ENCODE data around the gene HEBP1.
A peak's percentile ranks its signal among the peaks of the same experiment; 100 is the strongest.

The HEBP1 gene

DNA sequence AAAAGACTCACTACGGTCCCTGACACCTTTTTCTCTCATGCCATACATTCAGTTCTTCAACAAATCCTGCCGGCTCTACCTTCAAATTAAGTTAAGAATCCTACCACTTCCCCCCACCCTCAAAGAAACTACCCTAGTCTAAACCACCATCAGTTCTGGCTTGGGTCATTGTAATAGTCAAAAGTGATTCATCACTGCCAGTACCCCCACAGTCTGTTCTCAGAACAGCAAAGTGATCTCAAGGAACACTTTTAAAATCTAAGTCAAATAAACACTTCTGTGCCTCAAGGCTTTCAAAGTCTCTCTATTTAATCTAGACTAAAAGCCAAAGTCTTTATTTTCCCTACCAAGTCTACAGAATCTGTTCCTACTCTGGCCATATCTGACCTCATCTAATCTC is 32.1 kb upstream of the HEBP1 start:
- FAIRE-seq (peak; percentile 61), DNase-seq (ENCODE audit: insufficient read length, low spot score) (no peak)
- TF ChIP-seq, protein P1, sequence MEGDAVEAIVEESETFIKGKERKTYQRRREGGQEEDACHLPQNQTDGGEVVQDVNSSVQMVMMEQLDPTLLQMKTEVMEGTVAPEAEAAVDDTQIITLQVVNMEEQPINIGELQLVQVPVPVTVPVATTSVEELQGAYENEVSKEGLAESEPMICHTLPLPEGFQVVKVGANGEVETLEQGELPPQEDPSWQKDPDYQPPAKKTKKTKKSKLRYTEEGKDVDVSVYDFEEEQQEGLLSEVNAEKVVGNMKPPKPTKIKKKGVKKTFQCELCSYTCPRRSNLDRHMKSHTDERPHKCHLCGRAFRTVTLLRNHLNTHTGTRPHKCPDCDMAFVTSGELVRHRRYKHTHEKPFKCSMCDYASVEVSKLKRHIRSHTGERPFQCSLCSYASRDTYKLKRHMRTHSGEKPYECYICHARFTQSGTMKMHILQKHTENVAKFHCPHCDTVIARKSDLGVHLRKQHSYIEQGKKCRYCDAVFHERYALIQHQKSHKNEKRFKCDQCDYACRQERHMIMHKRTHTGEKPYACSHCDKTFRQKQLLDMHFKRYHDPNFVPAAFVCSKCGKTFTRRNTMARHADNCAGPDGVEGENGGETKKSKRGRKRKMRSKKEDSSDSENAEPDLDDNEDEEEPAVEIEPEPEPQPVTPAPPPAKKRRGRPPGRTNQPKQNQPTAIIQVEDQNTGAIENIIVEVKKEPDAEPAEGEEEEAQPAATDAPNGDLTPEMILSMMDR (IDR thresholded peaks at IDR 0.05; ENCODE audit: insufficient read depth, missing control alignments): no peak

DNA sequence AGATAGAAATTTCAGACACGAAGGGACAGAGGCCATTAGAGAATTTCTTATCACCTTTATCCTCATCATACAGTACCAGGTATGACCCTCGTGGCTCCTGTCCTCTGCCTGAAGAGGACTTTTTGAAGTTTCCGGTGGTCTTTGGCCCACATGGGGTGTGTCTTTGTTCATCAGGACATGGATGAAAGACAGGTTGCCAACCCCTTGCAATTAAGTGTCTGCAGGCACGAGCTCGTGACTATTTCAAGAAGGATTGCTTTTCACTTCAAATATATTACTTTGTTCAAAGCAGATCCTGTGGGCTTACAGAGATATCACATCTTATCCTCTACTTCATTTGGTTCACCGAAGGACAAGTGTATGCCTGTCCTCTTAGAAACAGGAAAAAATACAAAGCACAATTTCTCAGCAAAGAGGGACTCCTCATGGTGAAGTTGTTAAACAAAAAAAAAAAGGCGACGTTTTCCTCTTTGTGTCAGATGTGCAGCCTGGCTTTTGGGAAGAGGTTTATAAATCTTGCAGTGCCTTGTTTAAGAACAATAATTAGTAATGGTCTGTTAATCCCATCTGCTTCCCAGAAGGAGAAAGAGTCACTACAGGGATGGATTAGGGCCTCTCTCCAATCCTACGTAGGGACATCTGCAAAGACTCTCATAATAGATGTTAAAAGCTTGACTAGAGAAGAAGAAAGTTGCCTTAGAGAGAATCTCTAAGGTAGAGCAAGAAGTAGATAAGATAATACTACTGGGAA is 30.7 kb upstream of the HEBP1 start:
- FAIRE-seq (peak; percentile 93), DNase-seq (ENCODE audit: insufficient read length, low spot score) (peak; percentile 27)
- TF ChIP-seq, protein P1 (IDR thresholded peaks at IDR 0.05; ENCODE audit: insufficient read depth, missing control alignments): no peak

DNA sequence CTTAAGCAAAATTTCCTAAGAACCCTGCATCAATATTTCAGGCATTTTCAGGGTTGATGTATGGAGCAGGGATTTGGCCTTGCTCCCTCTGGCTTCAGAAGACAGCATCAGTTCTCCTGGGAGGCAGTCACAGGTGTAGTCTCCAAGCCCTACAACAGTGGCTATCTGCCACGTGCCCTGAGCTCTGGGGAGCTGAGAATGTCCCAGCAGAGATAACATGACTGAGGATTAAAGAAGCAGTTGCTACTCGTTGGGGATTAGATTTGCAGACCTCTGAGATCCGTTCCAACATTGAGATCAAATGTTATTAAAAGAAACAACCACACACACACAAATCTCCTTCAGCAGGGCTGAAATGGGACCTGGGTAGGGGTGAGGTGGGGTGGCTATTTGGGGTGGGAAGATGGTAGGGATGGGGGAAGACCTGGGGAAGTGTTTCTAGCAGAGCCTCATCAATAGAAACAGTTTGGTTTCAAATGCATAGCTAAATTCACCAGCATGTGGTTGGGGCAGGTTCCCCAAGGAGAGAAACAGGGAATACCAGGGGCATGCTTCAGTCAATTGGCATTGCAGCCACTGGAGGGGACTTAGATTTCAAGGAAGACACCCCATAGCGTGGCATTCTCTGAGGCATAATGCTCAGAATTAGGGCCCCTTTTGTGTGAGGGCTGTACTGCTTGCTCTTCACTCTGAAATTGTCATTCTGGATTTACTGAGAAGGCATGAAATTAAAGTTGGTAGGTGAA is 28.9 kb upstream of the HEBP1 start:
- TF ChIP-seq, protein P1 (IDR thresholded peaks at IDR 0.05; ENCODE audit: insufficient read depth, missing control alignments): no peak
- FAIRE-seq (no peak), DNase-seq (ENCODE audit: insufficient read length, low spot score) (no peak)

DNA sequence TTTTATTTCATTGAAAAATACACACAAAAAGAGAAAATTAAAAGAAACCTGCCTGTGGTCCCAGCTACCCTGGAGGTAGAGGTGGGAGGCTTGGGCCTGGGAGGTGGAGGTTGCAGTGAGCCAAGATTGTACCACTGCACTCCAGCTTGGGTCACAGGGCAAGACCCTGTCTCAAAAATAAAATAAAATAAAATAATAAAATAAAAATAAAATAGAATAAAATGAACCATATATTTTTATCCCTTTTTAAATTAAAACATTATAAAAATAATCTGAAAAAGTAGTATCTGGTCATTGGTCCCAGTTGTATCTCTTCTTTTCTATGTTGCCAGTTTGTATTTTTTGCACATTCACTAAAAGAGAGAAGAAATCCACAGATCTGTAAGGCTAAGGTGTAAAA is 27.4 kb upstream of the HEBP1 start:
- DNase-seq (ENCODE audit: insufficient read length, low spot score): no peak
- TF ChIP-seq, protein P1 (IDR thresholded peaks at IDR 0.05; ENCODE audit: insufficient read depth, missing control alignments): no peak
- no peak for FAIRE-seq

DNA sequence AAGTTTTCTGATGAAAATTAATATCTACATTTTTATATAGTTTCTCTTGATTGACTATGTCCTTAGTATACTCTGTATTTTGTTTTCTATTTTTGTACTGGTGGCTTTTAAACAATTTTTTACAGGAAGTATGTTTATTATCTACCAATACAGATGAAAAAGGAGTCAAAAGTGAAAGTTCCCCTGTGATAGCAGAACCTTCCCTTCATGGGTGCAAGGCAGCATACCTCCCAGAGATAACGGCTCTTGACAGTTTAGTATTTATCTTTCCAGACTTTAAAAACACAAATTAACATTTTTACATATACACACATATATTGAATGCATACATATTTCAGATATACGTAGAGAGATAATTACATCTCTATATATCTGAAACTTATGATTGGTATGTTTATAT is 27.0 kb upstream of the HEBP1 start:
- TF ChIP-seq, protein P1 (IDR thresholded peaks at IDR 0.05; ENCODE audit: insufficient read depth, missing control alignments): no peak
- DNase-seq (ENCODE audit: insufficient read length, low spot score): no peak
- FAIRE-seq: no peak

DNA sequence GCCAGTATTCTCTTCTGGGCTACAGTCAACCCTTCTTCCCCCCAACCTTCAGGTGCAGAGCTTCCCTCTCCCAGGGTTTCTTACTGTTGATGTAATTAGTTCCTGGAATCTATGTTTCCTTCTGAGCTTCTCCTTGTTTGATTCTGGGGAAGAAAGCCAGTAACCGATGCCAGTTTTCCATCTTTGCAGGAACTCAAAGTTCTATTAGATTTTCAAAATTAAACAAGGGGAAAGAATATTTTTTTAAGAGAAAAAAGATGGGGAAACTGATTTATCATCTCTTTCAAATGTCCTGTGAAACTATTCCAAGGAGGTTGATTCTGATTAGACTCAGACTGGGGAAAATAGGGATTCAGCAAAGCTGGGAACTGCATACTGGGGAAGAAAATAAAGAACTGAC is 26.2 kb upstream of the HEBP1 start:
- TF ChIP-seq, protein P1 (IDR thresholded peaks at IDR 0.05; ENCODE audit: insufficient read depth, missing control alignments): no peak
- FAIRE-seq: no peak
- no peak for DNase-seq (ENCODE audit: insufficient read length, low spot score)

DNA sequence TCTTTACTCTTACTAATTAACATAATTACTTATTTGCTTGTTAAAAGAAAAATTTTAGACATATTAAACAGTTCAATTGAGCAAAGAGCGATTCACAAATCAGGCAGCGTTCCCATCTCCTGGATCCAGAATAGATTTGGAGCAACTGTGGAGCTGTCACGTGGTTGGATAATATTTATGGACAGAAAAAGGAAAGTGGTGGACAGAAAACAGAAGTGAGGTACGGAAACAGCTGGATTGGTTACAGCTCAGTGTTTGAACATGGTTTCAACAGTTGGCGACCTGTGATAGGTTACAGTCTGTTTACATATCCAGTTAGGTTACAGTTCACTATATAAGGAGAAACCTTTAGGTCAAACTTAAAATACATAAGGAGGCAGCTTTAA is 24.5 kb upstream of the HEBP1 start:
- TF ChIP-seq, protein P1 (IDR thresholded peaks at IDR 0.05; ENCODE audit: insufficient read depth, missing control alignments): no peak
- FAIRE-seq (no peak), DNase-seq (ENCODE audit: insufficient read length, low spot score) (no peak)

Data from D721Med (cell line).